ENCODE measurements around the gene SH2D3C. TPM values are rescaled to one million over a fixed set of nuclear protein-coding genes. Genes with fewer than 3 reads are reported as not detected.
A peak's percentile ranks its signal among the peaks of the same experiment; 100 is the strongest.

The SH2D3C gene
- polyA plus RNA-seq, 3 donors = 12.1 to 15.1 (median 12.6) TPM

DNA sequence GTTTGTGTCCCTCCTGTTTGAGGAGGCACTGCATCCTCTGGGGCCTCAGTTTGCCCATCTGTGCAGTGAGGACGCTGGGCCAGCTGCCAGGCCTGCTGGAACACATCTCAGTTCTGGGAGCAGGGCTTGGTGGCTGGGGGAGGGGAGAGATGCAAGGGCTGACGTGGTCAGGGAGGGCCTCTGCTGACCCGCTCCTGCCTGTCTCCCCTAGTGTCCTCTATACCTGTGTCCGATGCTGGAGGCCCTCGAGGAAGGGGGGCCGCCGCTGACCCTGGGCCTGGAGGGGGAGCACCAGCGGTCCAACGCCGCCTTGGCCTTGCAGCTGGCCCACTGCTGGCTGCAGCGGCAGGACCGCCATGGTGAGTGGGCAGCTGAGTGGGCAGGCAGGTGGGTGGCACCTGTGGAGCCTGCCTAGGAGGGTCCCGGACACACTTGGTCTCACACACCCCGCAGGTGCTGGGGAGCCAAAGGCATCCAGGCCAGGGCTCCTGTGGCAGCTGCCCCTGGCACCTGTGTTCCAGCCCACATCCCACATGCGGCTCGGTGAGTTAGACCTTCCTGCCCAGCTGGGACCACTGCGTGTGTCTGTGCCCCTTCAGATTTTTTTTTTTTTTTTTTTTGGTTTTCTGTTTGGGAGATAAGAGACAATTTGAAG is 30.0 kb upstream of the SH2D3C start:
- DNase-seq (ENCODE audit: low read depth in 3 of 3, low spot score in 2 of 3) = no peak

DNA sequence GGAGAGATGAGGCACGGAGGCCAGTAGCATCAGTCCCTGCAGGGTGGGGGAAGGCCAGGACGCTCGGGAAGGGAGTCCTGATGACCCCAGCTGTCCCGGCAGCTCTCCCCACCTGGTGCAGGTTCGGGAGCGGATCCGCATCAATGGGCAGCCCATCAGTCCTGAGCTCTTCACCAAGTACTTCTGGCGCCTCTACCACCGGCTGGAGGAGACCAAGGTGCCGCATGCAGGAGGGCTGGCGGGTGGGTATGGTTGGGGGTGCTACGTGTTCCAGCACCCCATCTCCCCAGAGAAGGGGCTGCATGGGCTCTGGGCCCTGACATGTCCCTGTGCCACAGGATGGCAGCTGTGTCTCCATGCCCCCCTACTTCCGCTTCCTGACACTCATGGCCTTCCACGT is 28.4 kb upstream of the SH2D3C start:
- DNase-seq (ENCODE audit: low read depth in 3 of 3, low spot score in 2 of 3) = no peak

DNA sequence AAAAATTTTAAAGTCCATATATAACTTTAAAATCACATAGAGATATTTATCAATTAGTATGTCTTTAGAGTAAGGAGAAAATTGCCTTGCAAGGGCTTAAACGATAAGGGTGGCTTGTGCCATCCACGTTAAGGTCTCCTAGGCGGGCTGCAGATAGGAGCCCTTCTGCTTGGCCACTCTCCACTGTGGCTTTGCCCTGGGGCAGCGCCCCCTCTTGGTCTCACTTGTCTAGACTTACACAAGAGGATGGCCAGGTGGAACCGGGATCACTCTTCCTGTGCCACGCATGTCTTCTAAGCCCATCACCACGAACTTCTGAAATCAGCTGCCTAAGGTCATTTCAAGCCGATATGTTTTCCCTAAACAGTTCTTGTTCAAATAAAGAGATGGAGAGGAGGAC is 27.2 kb upstream of the SH2D3C start:
- no peak for DNase-seq (ENCODE audit: low read depth in 3 of 3, low spot score in 2 of 3)

- no peak for DNase-seq (ENCODE audit: low read depth in 3 of 3, low spot score in 2 of 3)
Measured at GRCh38 chr9:127803507-127804352, 25.3 kb upstream of the SH2D3C start.

DNA sequence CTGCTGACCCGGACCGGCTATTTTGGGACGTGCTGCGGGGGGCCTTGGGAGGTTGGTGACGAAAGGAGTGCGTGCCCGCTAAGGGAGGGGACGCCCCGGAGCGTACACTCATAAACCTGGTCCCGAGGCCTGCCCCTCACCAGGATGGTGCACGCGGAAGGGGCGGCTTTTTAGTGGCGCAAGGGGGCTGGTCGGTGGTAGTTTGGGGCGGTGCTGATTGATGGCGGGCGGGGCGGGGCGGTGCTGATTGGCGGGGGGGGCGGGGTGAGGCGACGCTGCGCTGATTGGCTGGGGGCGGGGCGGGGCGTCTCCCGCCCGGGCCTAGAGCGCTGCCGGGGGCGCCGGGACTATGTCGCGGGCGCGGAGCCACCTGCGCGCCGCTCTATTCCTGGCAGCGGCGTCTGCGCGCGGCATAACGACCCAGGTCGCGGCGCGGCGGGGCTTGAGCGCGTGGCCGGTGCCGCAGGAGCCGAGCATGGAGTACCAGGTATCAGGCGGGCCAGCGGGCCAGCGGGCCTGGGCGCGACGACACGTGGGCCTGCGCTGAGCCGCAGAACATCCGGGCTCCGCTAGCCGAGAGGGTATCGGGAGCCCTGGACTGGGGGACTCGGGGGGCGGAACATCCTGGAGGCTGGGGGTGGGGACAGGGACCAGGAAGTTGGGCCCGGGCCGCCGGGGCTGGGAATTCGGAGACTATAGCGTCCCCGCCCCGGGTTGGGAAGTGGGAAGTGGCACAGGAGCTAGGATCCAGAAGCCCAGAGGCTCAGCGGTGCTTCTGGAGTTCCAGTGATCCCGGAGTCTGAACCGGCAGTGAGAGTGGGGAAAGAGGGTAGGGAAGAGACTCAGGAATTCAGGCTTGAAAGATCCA is 24.3 kb upstream of the SH2D3C start, which contains the start of gene FPGS:
FPGS (plus strand) TSS at position 307 of the 868 bp plus-strand sequence; CDS start at position 350, 43 bp downstream.
- DNase-seq (ENCODE audit: low read depth in 3 of 3, low spot score in 2 of 3) = peak; percentile 45 to 70 (median 67)

DNA sequence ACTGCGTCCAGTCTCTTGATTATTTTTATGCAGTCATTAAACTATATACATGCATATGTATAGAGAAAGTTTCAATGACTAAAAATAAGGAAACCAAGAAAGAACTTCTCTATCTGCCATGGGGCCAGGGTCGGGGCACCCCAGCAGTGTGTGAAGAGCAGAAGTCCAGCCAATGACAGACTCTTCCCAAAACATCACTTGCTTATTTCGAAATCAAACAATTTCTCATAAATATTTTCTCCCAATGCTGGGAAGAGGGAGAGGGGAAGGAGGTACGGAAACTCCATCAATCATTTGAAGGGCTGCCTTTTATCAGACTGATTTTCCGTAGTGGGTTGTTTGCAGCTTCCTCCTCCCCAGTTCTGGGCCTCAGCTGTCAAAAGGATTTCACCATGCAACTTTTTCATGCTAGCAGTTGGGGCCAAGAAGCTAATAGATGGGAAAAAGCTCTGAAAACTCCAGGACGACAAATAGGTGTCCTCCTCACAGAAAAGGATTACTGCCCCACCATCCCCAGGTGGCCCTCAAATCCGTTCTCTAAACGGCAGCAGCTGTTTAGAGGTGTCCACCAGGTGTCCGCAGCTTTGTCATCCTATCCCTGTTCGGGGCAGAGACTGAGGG is 23.6 kb upstream of the SH2D3C start:
- no peak for DNase-seq (ENCODE audit: low read depth in 3 of 3, low spot score in 2 of 3)

GRCh38 chr9:127796852-127797370 is 18.4 kb upstream of the SH2D3C start:
- DNase-seq (ENCODE audit: low read depth in 3 of 3, low spot score in 2 of 3) = no peak

- no peak for DNase-seq (ENCODE audit: low read depth in 3 of 3, low spot score in 2 of 3)
Measured at GRCh38 chr9:127796225-127796813, 17.9 kb upstream of the SH2D3C start.

- no peak for DNase-seq (ENCODE audit: low read depth in 3 of 3, low spot score in 2 of 3)
Measured at GRCh38 chr9:127794001-127794791, 15.7 kb upstream of the SH2D3C start.

DNA sequence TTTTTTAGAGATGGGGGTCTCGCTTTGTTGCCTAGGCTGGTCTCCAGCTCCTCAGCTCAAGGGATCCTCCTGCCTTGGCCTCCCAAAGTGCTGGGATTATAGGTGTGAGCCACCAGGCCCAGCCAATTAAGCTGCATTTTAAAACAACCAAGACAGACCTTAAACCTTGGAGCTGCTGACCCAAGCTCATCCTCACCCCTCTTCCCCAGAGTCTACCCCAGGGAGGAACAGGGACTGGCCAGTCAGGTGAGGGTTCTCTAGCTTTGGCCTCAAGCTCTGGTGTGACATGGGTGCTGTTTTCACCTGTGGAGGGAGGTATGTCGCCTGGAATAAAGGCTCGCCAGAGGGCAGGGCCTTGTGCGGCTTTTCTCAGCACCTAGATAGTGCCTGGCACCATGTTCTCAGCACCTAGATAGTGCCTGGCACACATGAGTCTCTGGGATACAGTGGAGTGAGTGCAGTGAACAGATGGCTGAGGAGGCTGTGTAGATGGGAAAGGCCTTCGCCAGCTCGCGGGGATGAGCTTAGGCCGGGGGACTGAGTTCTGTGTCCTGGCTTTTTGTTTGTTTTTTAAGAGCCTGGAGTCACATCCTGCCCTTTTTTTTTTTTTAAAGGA is 14.7 kb upstream of the SH2D3C start:
- no peak for DNase-seq (ENCODE audit: low read depth in 3 of 3, low spot score in 2 of 3)

DNA sequence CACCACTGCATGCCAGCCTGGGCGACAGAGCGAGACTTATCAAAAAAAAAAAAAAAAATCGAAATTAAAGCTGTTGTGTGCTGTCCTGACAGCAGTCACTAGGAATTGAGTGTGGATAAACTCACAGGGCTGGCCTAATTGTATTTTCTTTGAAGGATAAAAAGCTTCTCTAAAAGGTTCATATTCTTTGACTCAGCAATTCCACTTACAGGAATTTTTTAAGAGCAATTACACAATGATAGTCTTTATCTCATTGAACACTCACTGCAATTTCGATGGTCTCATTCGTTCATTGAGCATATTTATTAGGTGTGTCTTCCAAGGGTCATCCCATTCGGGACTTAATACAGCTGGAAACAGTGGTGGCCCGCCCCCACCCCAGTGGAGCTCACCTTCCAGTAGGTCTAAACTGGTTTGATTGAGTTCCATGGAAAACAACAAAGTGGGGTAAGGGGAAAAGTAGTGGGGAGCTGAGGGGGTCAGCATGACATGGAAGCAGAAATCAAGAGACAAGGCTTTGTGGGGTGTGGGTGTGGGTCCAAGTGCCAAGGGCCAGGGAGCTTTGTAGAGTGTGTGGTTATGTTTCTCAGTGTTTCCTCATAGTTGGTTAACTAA is 14.1 kb upstream of the SH2D3C start:
- no peak for DNase-seq (ENCODE audit: low read depth in 3 of 3, low spot score in 2 of 3)

DNA sequence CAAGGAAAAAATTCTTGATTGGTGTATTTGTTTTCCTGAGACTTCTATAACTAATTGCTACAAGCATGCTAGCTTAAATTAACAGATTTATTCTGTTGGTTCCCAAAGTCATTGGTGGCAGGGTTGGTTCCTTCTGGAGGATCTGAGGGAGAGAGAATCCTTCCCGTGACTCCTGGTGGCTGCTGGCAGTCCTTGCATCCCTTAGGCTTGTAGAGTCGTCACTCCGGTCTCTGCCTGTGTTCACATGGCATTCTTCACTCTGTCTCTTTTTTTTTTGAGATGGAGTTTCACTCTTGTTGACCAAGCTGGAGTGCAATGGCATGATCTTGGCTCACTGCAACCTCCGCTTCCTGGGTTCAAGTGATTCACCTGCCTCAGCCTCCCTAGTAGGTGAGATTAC is 12.6 kb upstream of the SH2D3C start:
- DNase-seq (ENCODE audit: low read depth in 3 of 3, low spot score in 2 of 3) = no peak

DNA sequence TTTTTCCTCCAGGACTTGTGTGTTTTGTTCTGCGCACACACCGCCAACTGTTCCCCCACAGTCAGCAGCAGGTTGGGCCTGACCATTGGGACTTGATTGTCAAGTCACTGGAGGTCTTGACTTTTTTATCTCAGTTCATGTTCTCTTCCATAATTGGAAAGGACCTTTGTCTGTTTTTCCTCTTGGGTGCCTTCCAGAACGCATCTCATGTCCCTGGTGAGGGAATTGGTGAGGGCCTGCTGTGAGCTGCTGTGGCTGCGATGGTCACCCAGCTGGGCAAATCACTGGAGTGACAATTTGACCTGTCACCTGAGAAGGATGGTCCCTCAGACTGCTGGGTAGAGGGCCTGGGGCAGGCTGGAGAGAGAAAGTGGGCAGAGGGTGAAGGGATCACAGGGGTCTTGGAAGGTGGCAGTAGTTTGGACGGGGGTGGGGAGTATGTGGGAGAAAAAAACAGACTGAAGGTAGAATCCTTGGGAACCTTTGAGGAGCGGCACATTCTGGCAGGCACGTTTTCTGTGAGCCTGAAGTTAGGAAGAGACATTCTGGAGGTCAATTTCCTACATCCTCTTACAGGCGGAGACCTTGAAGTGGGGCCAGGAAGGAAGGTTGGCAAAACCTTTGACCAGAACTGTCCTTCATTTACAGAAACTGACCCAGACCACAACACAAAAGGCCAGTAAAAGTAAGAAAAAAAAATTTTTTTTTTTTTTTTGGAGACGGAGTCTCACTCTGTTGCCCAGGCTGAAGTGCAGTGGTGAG is 11.8 kb upstream of the SH2D3C start:
- DNase-seq (ENCODE audit: low read depth in 3 of 3, low spot score in 2 of 3) = no peak

DNA sequence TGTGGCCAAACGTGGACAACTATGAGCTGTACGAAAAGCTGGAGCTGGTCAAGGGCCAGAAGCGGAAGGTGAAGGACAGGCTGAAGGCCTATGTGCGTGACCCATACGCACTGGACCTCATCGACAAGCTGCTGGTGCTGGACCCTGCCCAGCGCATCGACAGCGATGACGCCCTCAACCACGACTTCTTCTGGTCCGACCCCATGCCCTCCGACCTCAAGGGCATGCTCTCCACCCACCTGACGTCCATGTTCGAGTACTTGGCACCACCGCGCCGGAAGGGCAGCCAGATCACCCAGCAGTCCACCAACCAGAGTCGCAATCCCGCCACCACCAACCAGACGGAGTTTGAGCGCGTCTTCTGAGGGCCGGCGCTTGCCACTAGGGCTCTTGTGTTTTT is 10.7 kb upstream of the SH2D3C start:
- DNase-seq (ENCODE audit: low read depth in 3 of 3, low spot score in 2 of 3) = no peak

DNA sequence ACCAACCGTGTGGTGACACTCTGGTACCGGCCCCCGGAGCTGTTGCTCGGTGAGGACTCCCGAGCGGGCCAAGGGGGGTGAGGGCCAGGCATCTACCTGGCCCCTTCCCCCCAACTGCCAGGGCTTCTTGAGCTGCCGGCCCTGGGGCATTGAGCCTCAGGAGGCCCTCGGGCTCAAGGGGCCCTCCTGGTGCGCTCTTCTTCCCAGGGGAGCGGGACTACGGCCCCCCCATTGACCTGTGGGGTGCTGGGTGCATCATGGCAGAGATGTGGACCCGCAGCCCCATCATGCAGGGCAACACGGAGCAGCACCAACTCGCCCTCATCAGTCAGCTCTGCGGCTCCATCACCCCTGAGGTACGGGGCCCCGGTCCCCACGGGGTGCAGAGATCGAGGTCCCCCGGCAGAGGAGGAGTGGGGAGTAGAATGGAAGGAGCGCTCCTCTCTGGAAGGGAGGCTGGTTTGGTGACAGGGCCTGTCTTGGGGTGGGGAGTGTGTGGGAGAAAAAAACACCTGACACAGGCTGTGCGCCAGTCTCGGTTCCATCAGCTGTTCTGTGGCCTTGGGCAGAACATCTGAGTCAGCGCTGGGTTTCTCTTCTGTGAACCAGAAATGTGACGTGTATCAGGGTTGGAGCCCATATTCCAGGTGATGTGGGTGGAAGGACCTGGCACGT is 10.0 kb upstream of the SH2D3C start:
- DNase-seq (ENCODE audit: low read depth in 3 of 3, low spot score in 2 of 3) = no peak

- no peak for DNase-seq (ENCODE audit: low read depth in 3 of 3, low spot score in 2 of 3)
Measured at GRCh38 chr9:127786773-127787104, 8.3 kb upstream of the SH2D3C start.

Data from right renal cortex interstitium (tissue), 3 donors.